A549 (cell line): ENCODE measurements around the gene PRKCE. TPM values are rescaled to one million over a fixed set of nuclear protein-coding genes. Genes with fewer than 3 reads are reported as not detected.

Source experiments
- ATOH8 ChIP-seq: fragments of 250-450 bp; sonication (Bioruptor Pico); IDR thresholded peaks from 2 replicates; pipeline ENCODE4 v1.5.0; 2020; ENCODE audit warnings: low read depth, mild to moderate bottlenecking, moderate library complexity
- CHD2 ChIP-seq: fragments of 150-350 bp; IDR thresholded peaks from 2 replicates; pipeline ENCODE4 v1.6.1; 2014; ENCODE audit warnings: low read length; ENCODE audit not compliant: partially characterized antibody
- CHD4 ChIP-seq: fragments of 200-600 bp; sonication (generic); IDR thresholded peaks from 2 replicates; pipeline ENCODE4 v1.6.1; 2016; ENCODE audit warnings: antibody characterized with exemption, mild to moderate bottlenecking, borderline replicate concordance
- CTCF ChIP-seq: fragments of >200 bp; sonication (Bioruptor Twin); formaldehyde crosslinking; IDR thresholded peaks from 3 replicates; pipeline ENCODE4 v1.5.1; 2016
- E2F6 ChIP-seq: IDR thresholded peaks from 2 replicates; pipeline ENCODE4 v1.6.1; 2012; ENCODE audit warnings: low read depth, borderline replicate concordance
- EHF ChIP-seq: fragments of 250-450 bp; sonication (Bioruptor Pico); IDR thresholded peaks from 2 replicates; pipeline ENCODE4 v1.5.0; 2020; ENCODE audit warnings: mild to moderate bottlenecking
- ELK1 ChIP-seq: fragments of 150-350 bp; IDR thresholded peaks from 2 replicates; pipeline ENCODE4 v1.6.1; 2014; ENCODE audit warnings: low read depth, mild to moderate bottlenecking, low read length
- ESRRA ChIP-seq: fragments of 150-350 bp; IDR thresholded peaks from 2 replicates; pipeline ENCODE4 v1.6.1; 2014; ENCODE audit warnings: mild to moderate bottlenecking, low read length, borderline replicate concordance
- FOSL2 ChIP-seq, 2 experiments: fragments of 450-650 bp in 1 of 2; fragments of >200 bp in 1 of 2; sonication (Bioruptor Twin) in 1 of 2; formaldehyde crosslinking; IDR thresholded peaks; 2 replicates each; pipeline versions ENCODE4 v1.5.0 to v1.6.1; 2016 to 2020; ENCODE audit warnings: mild to moderate bottlenecking in 1 of 2, moderate library complexity in 1 of 2
- FOXS1 ChIP-seq: fragments of 250-450 bp; sonication (Bioruptor Pico); IDR thresholded peaks from 2 replicates; pipeline ENCODE4 v1.5.0; 2020; ENCODE audit warnings: mild to moderate bottlenecking, moderate library complexity
- GATA3 ChIP-seq: IDR thresholded peaks from 2 replicates; pipeline ENCODE4 v1.6.1; 2012; ENCODE audit warnings: borderline replicate concordance
- HES2 ChIP-seq: fragments of >200 bp; sonication (Bioruptor Twin); formaldehyde crosslinking; IDR thresholded peaks from 2 replicates; pipeline ENCODE4 v1.6.1; 2016
- HEYL ChIP-seq: fragments of 250-450 bp; sonication (Bioruptor Pico); IDR thresholded peaks from 2 replicates; pipeline ENCODE4 v1.8.0; 2021; ENCODE audit warnings: mild to moderate bottlenecking, moderate library complexity
- HOXA7 ChIP-seq: fragments of 250-450 bp; sonication (Bioruptor Pico); IDR thresholded peaks from 2 replicates; pipeline ENCODE4 v1.5.0; 2020; ENCODE audit warnings: mild to moderate bottlenecking, moderate library complexity
- HOXB13 ChIP-seq: fragments of 250-450 bp; sonication (Bioruptor Pico); IDR thresholded peaks from 2 replicates; pipeline ENCODE4 v1.5.0; 2020; ENCODE audit warnings: low read depth, mild to moderate bottlenecking, moderate library complexity
- JUNB ChIP-seq: fragments of >200 bp; sonication (Bioruptor Twin); formaldehyde crosslinking; IDR thresholded peaks from 2 replicates; pipeline ENCODE4 v1.6.1; 2016
- KDM1A ChIP-seq: fragments of 200-600 bp; sonication (generic); IDR thresholded peaks from 2 replicates; pipeline ENCODE4 v1.6.1; 2016; ENCODE audit warnings: low read depth, mild to moderate bottlenecking
- KDM5A ChIP-seq: fragments of 200-600 bp; sonication (generic); IDR thresholded peaks from 2 replicates; pipeline ENCODE4 v1.6.1; 2016; ENCODE audit warnings: antibody characterized with exemption, mild to moderate bottlenecking
- MAFK ChIP-seq: fragments of 450-650 bp; IDR thresholded peaks from 2 replicates; pipeline ENCODE4 v1.6.1; 2014; ENCODE audit not compliant: partially characterized antibody
- MAZ ChIP-seq: fragments of 150-350 bp; IDR thresholded peaks from 2 replicates; pipeline ENCODE4 v1.6.1; 2014; ENCODE audit warnings: antibody characterized with exemption, low read depth, low read length, borderline replicate concordance
- NFE2L2 ChIP-seq: fragments of 150-350 bp; conservative IDR thresholded peaks from 2 replicates; pipeline ENCODE4 v1.6.1; 2014; ENCODE audit warnings: low read length
- NPAS2 ChIP-seq: fragments of 250-450 bp; sonication (Bioruptor Pico); IDR thresholded peaks from 2 replicates; pipeline ENCODE4 v1.8.0; 2022; ENCODE audit warnings: mild to moderate bottlenecking, moderate library complexity, borderline replicate concordance
- PHF8 ChIP-seq: fragments of 200-600 bp; sonication (generic); IDR thresholded peaks from 2 replicates; pipeline ENCODE4 v1.6.1; 2016; ENCODE audit warnings: low read depth, mild to moderate bottlenecking, antibody characterized with exemption, moderate library complexity, borderline replicate concordance
- RARB ChIP-seq: fragments of 250-450 bp; sonication (Bioruptor Pico); IDR thresholded peaks from 2 replicates; pipeline ENCODE4 v1.8.0; 2021; ENCODE audit warnings: mild to moderate bottlenecking, moderate library complexity
- RCOR1 ChIP-seq: fragments of 150-350 bp; IDR thresholded peaks from 2 replicates; pipeline ENCODE4 v1.6.1; 2014; ENCODE audit warnings: antibody characterized with exemption, low read length, low read depth
- REST ChIP-seq: fragments of 200-600 bp; sonication (generic); IDR thresholded peaks from 2 replicates; pipeline ENCODE4 v1.6.1; 2016; ENCODE audit warnings: antibody characterized with exemption, mild to moderate bottlenecking, moderate library complexity
- SREBF2 ChIP-seq: fragments of 450-650 bp; IDR thresholded peaks from 2 replicates; pipeline ENCODE4 v1.6.1; 2014; ENCODE audit warnings: mild to moderate bottlenecking, moderate library complexity
- TFCP2L1 ChIP-seq: fragments of 250-450 bp; sonication (Bioruptor Pico); IDR thresholded peaks from 2 replicates; pipeline ENCODE4 v1.5.0; 2021; ENCODE audit warnings: mild to moderate bottlenecking
- USF2 ChIP-seq: fragments of 450-650 bp; IDR thresholded peaks from 2 replicates; pipeline ENCODE4 v1.6.1; 2014; ENCODE audit warnings: antibody characterized with exemption
- ZFP36 ChIP-seq: fragments of 450-650 bp; IDR thresholded peaks from 2 replicates; pipeline ENCODE4 v1.6.1; 2014; ENCODE audit warnings: borderline replicate concordance; ENCODE audit not compliant: partially characterized antibody
- ZSCAN20 ChIP-seq: fragments of 250-450 bp; sonication (Bioruptor Pico); IDR thresholded peaks from 2 replicates; pipeline ENCODE4 v1.8.0; 2022; ENCODE audit warnings: mild to moderate bottlenecking, moderate library complexity
- polyA plus RNA-seq, 4 experiments: library from polyadenylated mRNA; depleted of rRNA in 3 of 4; stranded (reverse); fragments of >200 nt; fragmentation: RNase III in 1 of 4; extraction: RNeasy Plus Mini Kit Qiagen cat#74134 plus additional on column Dnase treatment in 1 of 4; gene quantifications; 2 replicates in 3 of 4; 3 replicates in 1 of 4; pipeline ENCODE4 v1.2.3, GENCODE V29; 2011 to 2017

The PRKCE gene
- polyA plus RNA-seq, 2 of the 4 experiments (the other 2 are of a cell fraction), result 11.5 to 12.0 TPM

GRCh38 chr2:45992021-45992740 is 340.7 kb downstream of the PRKCE start (continued):
- TF ChIP-seq E2F6 (peak; percentile 80; the same call in 1 of the 2 replicates), CHD4 (no peak), CTCF (peak; percentile 11; the same call in 1 of the 3 replicates), REST (no peak), NPAS2 (CRISPR knock-in tag) (no peak), KDM5A (no peak), ELK1 (no peak), TFCP2L1 (CRISPR knock-in tag) (no peak), JUNB (peak; percentile 100), CHD2 (no peak), ZFP36 (peak; percentile 50), RARB (CRISPR knock-in tag) (peak; percentile 98), HES2 (peak; percentile 99), ZSCAN20 (CRISPR knock-in tag) (no peak), USF2 (peak; percentile 56; the same call in 1 of the 2 replicates), MAZ (0 out of 2 replicates have a peak, but pooled peaks have one; percentile 52), NFE2L2 (peak; percentile 47; the same call in 1 of the 2 replicates), RCOR1 (no peak), FOXS1 (CRISPR knock-in tag) (0 out of 2 replicates have a peak, but pooled peaks have one; percentile 57), HOXB13 (CRISPR knock-in tag) (peak; percentile 91; the same call in 1 of the 2 replicates), SREBF2 (no peak), MAFK (peak; percentile 74), HOXA7 (CRISPR knock-in tag) (peak; percentile 53; the same call in 1 of the 2 replicates), GATA3 (peak; percentile 100), KDM1A (no peak), HEYL (CRISPR knock-in tag) (peak; percentile 43; the same call in 1 of the 2 replicates), ATOH8 (CRISPR knock-in tag) (peak; percentile 86), PHF8 (no peak), FOSL2 (IDR thresholded peaks at IDR 0.05) (peak; percentile 96), FOSL2 (CRISPR knock-in tag; IDR thresholded peaks at IDR 0.05) (peak; percentile 97), ESRRA (no peak), EHF (peak; percentile 75)
